ENCODE measurements around the gene TLR9.

GRCh38 chr3:52249683-52250082 lies 24.2 kb upstream of the TLR9 start:
- TF ChIP-seq ZBTB7A (IDR thresholded peaks at IDR 0.05; ENCODE audit: low read depth) = no peak
- no peak for TF ChIP-seq CEBPB (IDR thresholded peaks at IDR 0.05)
- no peak for TF ChIP-seq YY1 (IDR thresholded peaks at IDR 0.05; ENCODE audit: low read depth)
- no peak for TF ChIP-seq EP300 (IDR thresholded peaks at IDR 0.05; ENCODE audit: borderline replicate concordance)

All from Ishikawa (cell line).